ENCODE measurements around the gene APOBEC3H. TPM values are rescaled to one million over a fixed set of nuclear protein-coding genes. Genes with fewer than 3 reads are reported as not detected.

The APOBEC3H gene
- total and polyA plus RNA-seq, 9 of the 15 experiments (the other 6 are each of a cell fraction or from before 2014, with no cell fraction given): 0.10 to 0.21 TPM; not detected in 7

DNA sequence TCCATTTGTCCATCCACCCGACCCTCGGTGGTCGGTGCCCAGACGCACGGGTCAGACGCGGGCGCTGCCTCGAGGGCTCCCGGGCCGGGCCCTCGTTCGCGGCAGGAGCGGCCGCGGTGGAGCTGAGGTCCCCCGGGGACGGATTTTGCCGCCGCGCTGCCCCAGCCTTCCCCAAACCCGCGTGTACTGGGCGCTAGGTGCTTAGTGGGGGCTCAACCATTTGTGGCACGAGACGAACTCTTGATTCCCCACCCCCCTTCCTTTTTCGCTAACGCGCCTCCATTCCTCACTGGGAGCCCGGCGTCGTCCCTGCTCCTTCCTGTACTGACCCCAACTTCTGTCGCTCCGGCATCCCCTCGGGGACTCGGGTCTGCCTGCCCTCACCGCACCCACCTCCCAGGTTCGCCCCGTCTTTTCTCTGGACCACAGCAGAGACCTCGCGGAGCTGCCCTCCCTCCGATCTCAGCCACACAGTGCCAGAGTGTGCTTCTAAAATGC is 56.2 kb downstream of the APOBEC3H start (continued):
- peak; percentile 52; the same call in 1 of the 2 replicates for TF ChIP-seq L3MBTL2 (IDR thresholded peaks at IDR 0.05)

Small RNA genes lying within 50 kb of the gene (small RNA-seq; reads per million reads assigned to genes)
- gene AL022318.2: not detected
- gene COX5BP7: not detected

Other genes with a start within 250 kb of the APOBEC3H start
Only the 7 nearest of the 10 such genes appear.
- gene APOBEC3A, start 139.6 kb upstream of the APOBEC3H start, total RNA-seq (2014; rRNA removed): not detected in 2 replicates
- gene APOBEC3A, start 139.6 kb upstream of the APOBEC3H start, total RNA-seq (2014; rRNA removed; fragmentation: Illumina TruSeq; extraction: Trizol): not detected in 2 replicates
- not detected in 2 replicates for gene APOBEC3A, start 139.6 kb upstream of the APOBEC3H start, total RNA-seq (2015; rRNA removed; fragmentation: Illumina TruSeq; extraction: Trizol)
- not detected in 2 replicates for gene APOBEC3A, start 139.6 kb upstream of the APOBEC3H start, total RNA-seq (2021)
- not detected in 2 replicates for gene APOBEC3A, start 139.6 kb upstream of the APOBEC3H start, polyA plus RNA-seq (2011; rRNA removed)
- not detected in 2 replicates for gene APOBEC3A, start 139.6 kb upstream of the APOBEC3H start, polyA plus RNA-seq (2014; fragmentation: Illumina TruSeq; extraction: Trizol)
- gene APOBEC3A, start 139.6 kb upstream of the APOBEC3H start, polyA plus RNA-seq (2014; fragmentation: Nextera tagmentation; extraction: Ambion mirVana): under 1 TPM in 1 of 2 experiments, not detected in 1; 0.04 TPM
- gene APOBEC3A, start 139.6 kb upstream of the APOBEC3H start, polyA plus RNA-seq (2014; rRNA removed): not detected in 2 replicates
- 29.3 and 38.4 TPM in 2 replicates for gene APOBEC3B, start 114.9 kb upstream of the APOBEC3H start, total RNA-seq (2014; rRNA removed)
- gene APOBEC3B, start 114.9 kb upstream of the APOBEC3H start, total RNA-seq (2014; rRNA removed; fragmentation: Illumina TruSeq; extraction: Trizol): 6.6 and 6.8 TPM in 2 replicates
- 5.9 and 7.1 TPM in 2 replicates for gene APOBEC3B, start 114.9 kb upstream of the APOBEC3H start, total RNA-seq (2015; rRNA removed; fragmentation: Illumina TruSeq; extraction: Trizol)
- gene APOBEC3B, start 114.9 kb upstream of the APOBEC3H start, total RNA-seq (2021): 43.2 and 43.6 TPM in 2 replicates
- 16.7 and 39.5 TPM in 2 replicates for gene APOBEC3B, start 114.9 kb upstream of the APOBEC3H start, polyA plus RNA-seq (2011; rRNA removed)
- 57.9 and 62.9 TPM in 2 replicates for gene APOBEC3B, start 114.9 kb upstream of the APOBEC3H start, polyA plus RNA-seq (2014; fragmentation: Illumina TruSeq; extraction: Trizol)
- gene APOBEC3B, start 114.9 kb upstream of the APOBEC3H start, polyA plus RNA-seq (2014; fragmentation: Nextera tagmentation; extraction: Ambion mirVana): 100 to 1,000 TPM; 160 to 166 TPM
- 49.5 and 58.1 TPM in 2 replicates for gene APOBEC3B, start 114.9 kb upstream of the APOBEC3H start, polyA plus RNA-seq (2014; rRNA removed)
- 12.4 and 15.1 TPM in 2 replicates for gene APOBEC3C, start 83.0 kb upstream of the APOBEC3H start, total RNA-seq (2014; rRNA removed)
- gene APOBEC3C, start 83.0 kb upstream of the APOBEC3H start, total RNA-seq (2014; rRNA removed; fragmentation: Illumina TruSeq; extraction: Trizol): 14.4 and 15.6 TPM in 2 replicates
- gene APOBEC3C, start 83.0 kb upstream of the APOBEC3H start, total RNA-seq (2015; rRNA removed; fragmentation: Illumina TruSeq; extraction: Trizol): 15.8 and 15.9 TPM in 2 replicates
- 90.1 and 90.9 TPM in 2 replicates for gene APOBEC3C, start 83.0 kb upstream of the APOBEC3H start, total RNA-seq (2021)
- 44.4 and 54.7 TPM in 2 replicates for gene APOBEC3C, start 83.0 kb upstream of the APOBEC3H start, polyA plus RNA-seq (2011; rRNA removed)
- gene APOBEC3C, start 83.0 kb upstream of the APOBEC3H start, polyA plus RNA-seq (2014; fragmentation: Illumina TruSeq; extraction: Trizol): 116 and 118 TPM in 2 replicates
- gene APOBEC3C, start 83.0 kb upstream of the APOBEC3H start, polyA plus RNA-seq (2014; fragmentation: Nextera tagmentation; extraction: Ambion mirVana): 100 to 1,000 TPM; 226 to 285 TPM
- 55.5 and 59.8 TPM in 2 replicates for gene APOBEC3C, start 83.0 kb upstream of the APOBEC3H start, polyA plus RNA-seq (2014; rRNA removed)
- gene APOBEC3D, start 76.1 kb upstream of the APOBEC3H start, total RNA-seq (2014; rRNA removed): 4.3 and 6.4 TPM in 2 replicates
- gene APOBEC3D, start 76.1 kb upstream of the APOBEC3H start, total RNA-seq (2014; rRNA removed; fragmentation: Illumina TruSeq; extraction: Trizol): 3.0 and 3.7 TPM in 2 replicates
- 6.4 and 6.8 TPM in 2 replicates for gene APOBEC3D, start 76.1 kb upstream of the APOBEC3H start, total RNA-seq (2015; rRNA removed; fragmentation: Illumina TruSeq; extraction: Trizol)
- 9.1 and 9.6 TPM in 2 replicates for gene APOBEC3D, start 76.1 kb upstream of the APOBEC3H start, total RNA-seq (2021)
- gene APOBEC3D, start 76.1 kb upstream of the APOBEC3H start, polyA plus RNA-seq (2011; rRNA removed): 5.1 and 6.0 TPM in 2 replicates
- 6.6 and 7.4 TPM in 2 replicates for gene APOBEC3D, start 76.1 kb upstream of the APOBEC3H start, polyA plus RNA-seq (2014; fragmentation: Illumina TruSeq; extraction: Trizol)
- gene APOBEC3D, start 76.1 kb upstream of the APOBEC3H start, polyA plus RNA-seq (2014; fragmentation: Nextera tagmentation; extraction: Ambion mirVana): 1 to 10 TPM; 4.7 to 8.4 TPM
- gene APOBEC3D, start 76.1 kb upstream of the APOBEC3H start, polyA plus RNA-seq (2014; rRNA removed): 4.4 and 6.0 TPM in 2 replicates
- 1.6 and 2.4 TPM in 2 replicates for gene APOBEC3F, start 56.4 kb upstream of the APOBEC3H start, total RNA-seq (2014; rRNA removed)
- gene APOBEC3F, start 56.4 kb upstream of the APOBEC3H start, total RNA-seq (2014; rRNA removed; fragmentation: Illumina TruSeq; extraction: Trizol): 0.80 and 1.1 TPM in 2 replicates
- 1.5 and 1.9 TPM in 2 replicates for gene APOBEC3F, start 56.4 kb upstream of the APOBEC3H start, total RNA-seq (2015; rRNA removed; fragmentation: Illumina TruSeq; extraction: Trizol)
- gene APOBEC3F, start 56.4 kb upstream of the APOBEC3H start, total RNA-seq (2021): 3.3 and 5.0 TPM in 2 replicates
- gene APOBEC3F, start 56.4 kb upstream of the APOBEC3H start, polyA plus RNA-seq (2011; rRNA removed): 1.6 TPM in 2 replicates
- gene APOBEC3F, start 56.4 kb upstream of the APOBEC3H start, polyA plus RNA-seq (2014; fragmentation: Illumina TruSeq; extraction: Trizol): 2.2 and 2.7 TPM in 2 replicates
- 1 to 10 TPM; 1.4 to 2.0 TPM for gene APOBEC3F, start 56.4 kb upstream of the APOBEC3H start, polyA plus RNA-seq (2014; fragmentation: Nextera tagmentation; extraction: Ambion mirVana)
- 1.7 and 4.0 TPM in 2 replicates for gene APOBEC3F, start 56.4 kb upstream of the APOBEC3H start, polyA plus RNA-seq (2014; rRNA removed)
- gene APOBEC3G, start 20.0 kb upstream of the APOBEC3H start, total RNA-seq (2014; rRNA removed): 7.8 and 8.2 TPM in 2 replicates
- 7.1 and 7.2 TPM in 2 replicates for gene APOBEC3G, start 20.0 kb upstream of the APOBEC3H start, total RNA-seq (2014; rRNA removed; fragmentation: Illumina TruSeq; extraction: Trizol)
- gene APOBEC3G, start 20.0 kb upstream of the APOBEC3H start, total RNA-seq (2015; rRNA removed; fragmentation: Illumina TruSeq; extraction: Trizol): 5.2 and 5.3 TPM in 2 replicates
- gene APOBEC3G, start 20.0 kb upstream of the APOBEC3H start, total RNA-seq (2021): 6.2 and 6.6 TPM in 2 replicates
- 6.8 and 12.6 TPM in 2 replicates for gene APOBEC3G, start 20.0 kb upstream of the APOBEC3H start, polyA plus RNA-seq (2011; rRNA removed)
- 9.1 and 12.0 TPM in 2 replicates for gene APOBEC3G, start 20.0 kb upstream of the APOBEC3H start, polyA plus RNA-seq (2014; fragmentation: Illumina TruSeq; extraction: Trizol)
- gene APOBEC3G, start 20.0 kb upstream of the APOBEC3H start, polyA plus RNA-seq (2014; fragmentation: Nextera tagmentation; extraction: Ambion mirVana): 10 to 100 TPM; 20.4 to 20.8 TPM
- gene APOBEC3G, start 20.0 kb upstream of the APOBEC3H start, polyA plus RNA-seq (2014; rRNA removed): 11.4 and 14.3 TPM in 2 replicates
- gene CBX7, start 55.4 kb downstream of the APOBEC3H start, total RNA-seq (2014; rRNA removed): 2.9 and 5.0 TPM in 2 replicates
- 1.3 and 1.4 TPM in 2 replicates for gene CBX7, start 55.4 kb downstream of the APOBEC3H start, total RNA-seq (2014; rRNA removed; fragmentation: Illumina TruSeq; extraction: Trizol)
- gene CBX7, start 55.4 kb downstream of the APOBEC3H start, total RNA-seq (2015; rRNA removed; fragmentation: Illumina TruSeq; extraction: Trizol): 0.83 and 0.87 TPM in 2 replicates
- 4.1 and 4.8 TPM in 2 replicates for gene CBX7, start 55.4 kb downstream of the APOBEC3H start, total RNA-seq (2021)
- gene CBX7, start 55.4 kb downstream of the APOBEC3H start, polyA plus RNA-seq (2011; rRNA removed): 3.8 and 4.2 TPM in 2 replicates
- gene CBX7, start 55.4 kb downstream of the APOBEC3H start, polyA plus RNA-seq (2014; fragmentation: Illumina TruSeq; extraction: Trizol): 2.8 and 3.5 TPM in 2 replicates
- under 1 TPM; 0.04 to 0.13 TPM for gene CBX7, start 55.4 kb downstream of the APOBEC3H start, polyA plus RNA-seq (2014; fragmentation: Nextera tagmentation; extraction: Ambion mirVana)
- gene CBX7, start 55.4 kb downstream of the APOBEC3H start, polyA plus RNA-seq (2014; rRNA removed): 4.8 and 5.2 TPM in 2 replicates

All from K562 (cell line).